ENCODE data around the gene HSPA12B.
A peak's percentile ranks its signal among the peaks of the same experiment; 100 is the strongest.

Gene HSPA12B

GRCh38 chr20:3729811-3730540, 2.5 kb upstream of the HSPA12B start:
- no peak for DNase-seq (ENCODE audit: low read depth in 2 of 2)

DNA sequence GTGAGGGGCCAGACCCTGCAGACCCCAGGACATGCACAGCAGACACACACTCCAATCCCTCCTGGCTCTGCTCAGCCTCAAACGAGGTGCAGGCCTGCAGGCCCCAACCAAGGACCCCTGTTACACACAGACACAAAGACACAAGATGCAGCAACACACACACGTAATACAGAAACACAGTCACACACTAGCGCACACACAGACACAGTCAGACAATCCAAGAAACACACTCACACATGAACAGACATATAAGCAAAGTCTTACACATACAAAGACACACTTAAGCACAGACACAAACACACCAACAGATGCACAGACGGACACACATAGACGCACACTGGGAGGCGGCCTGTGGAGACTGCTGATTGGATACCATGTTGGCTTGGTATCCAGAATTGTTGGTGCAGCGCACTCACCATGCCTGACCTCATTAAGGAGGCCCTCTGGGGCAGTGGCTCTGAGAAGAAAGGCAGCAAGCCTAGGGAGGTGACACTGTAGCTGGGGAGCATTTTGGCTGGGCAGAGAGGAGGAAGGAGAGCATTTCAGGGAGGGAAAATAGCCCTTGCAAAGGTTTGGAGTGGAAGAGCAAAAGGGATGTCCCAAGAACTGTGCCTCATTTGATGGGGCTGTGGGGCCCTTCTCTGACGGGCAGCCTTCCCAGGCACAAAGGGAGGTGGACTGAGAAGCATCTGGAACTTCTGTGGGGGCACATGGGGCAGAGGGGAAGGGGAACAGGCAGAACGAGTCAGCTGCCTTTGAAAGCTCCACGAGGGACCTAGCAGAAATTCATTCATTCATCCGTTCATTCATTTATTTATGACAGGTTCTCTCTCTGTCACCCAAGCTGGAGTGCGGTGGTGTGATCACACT, 1.4 kb upstream of the HSPA12B start:
- no peak for DNase-seq (ENCODE audit: low read depth in 2 of 2)

GRCh38 chr20:3731944-3732326, 550 bp upstream of the HSPA12B start:
- DNase-seq (ENCODE audit: low read depth in 2 of 2) = no peak

GRCh38 chr20:3733119-3733995, 872 bp downstream of the HSPA12B start:
- no peak for DNase-seq (ENCODE audit: low read depth in 2 of 2)

- no peak for DNase-seq (ENCODE audit: low read depth in 2 of 2)
Measured at GRCh38 chr20:3734111-3734843, 1.8 kb downstream of the HSPA12B start.

- no peak for DNase-seq (ENCODE audit: low read depth in 2 of 2)
Measured at GRCh38 chr20:3735768-3736167, 3.3 kb downstream of the HSPA12B start.

DNA sequence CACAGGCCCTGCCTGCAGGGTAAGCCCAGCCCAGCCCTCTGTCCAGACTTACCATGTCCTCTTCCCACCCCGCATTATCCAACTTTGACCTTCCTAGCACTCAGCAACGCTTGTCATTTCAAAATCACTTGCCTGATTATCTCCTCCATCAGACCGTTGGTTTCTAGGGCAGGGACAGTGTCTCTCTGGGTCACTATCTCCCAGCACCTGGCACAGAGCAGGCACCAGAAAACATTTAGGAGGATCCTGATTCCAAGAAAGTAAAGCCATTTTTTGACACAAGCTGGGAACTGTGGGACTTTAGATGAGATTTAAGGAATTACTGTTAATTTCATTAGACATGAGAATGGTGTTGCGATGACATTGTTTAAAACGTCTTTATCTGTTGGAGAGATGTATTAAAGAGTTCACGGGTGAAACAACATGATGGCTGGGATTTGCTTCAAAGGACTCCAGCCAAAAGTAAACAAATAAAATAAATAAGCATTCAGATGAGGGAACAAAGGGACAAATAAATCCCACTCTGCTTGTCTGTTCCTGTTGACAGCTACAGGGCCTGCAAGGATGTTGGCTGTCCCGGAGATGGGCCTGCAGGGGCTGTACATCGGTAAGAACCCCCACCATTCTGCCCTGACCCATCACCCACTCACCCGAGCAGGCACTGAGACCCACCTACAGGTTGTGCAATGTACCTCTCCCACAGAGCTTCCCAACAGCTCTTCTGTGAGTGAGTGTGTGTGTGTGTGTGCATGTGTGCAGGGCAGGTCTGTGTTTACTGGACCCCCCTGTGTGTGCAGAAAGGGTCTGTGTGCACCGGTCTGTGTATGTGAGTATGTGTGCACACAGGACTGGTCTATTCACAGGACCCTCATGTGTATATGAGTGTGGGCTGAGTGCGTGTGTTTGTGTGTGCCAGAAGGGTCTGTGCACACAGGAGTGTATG, 5.9 kb downstream of the HSPA12B start:
- DNase-seq (ENCODE audit: low read depth in 2 of 2) = no peak

- DNase-seq (ENCODE audit: low read depth in 2 of 2) = no peak
Measured at GRCh38 chr20:3739054-3739925, 6.8 kb downstream of the HSPA12B start.

DNA sequence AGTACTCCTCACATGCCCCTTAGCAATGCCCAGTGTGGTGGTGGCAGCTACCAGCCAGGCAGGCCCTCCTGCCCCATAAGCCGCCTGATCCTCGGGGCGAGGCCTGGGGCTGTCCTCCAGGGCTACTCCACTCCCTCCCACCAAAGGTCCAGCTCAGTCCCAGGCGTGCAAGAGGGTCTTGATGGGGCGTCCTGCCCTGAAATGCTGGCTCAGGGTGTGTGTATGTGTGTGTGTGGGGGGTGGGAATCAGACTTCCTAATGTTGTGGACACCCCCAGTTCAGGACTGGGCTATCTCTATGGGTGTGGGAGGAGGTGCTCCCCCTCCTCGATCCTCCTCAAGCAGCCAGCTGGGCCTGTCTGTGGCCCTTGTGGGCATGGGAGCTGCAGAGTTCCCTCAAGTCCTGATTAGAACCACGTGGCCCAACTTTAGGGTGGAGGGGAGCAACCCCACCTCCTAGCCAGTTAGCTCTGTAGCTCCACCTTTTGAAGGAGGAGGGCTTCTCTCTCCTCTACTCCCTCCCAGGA, 7.5 kb downstream of the HSPA12B start:
- DNase-seq (ENCODE audit: low read depth in 2 of 2) = no peak

DNA sequence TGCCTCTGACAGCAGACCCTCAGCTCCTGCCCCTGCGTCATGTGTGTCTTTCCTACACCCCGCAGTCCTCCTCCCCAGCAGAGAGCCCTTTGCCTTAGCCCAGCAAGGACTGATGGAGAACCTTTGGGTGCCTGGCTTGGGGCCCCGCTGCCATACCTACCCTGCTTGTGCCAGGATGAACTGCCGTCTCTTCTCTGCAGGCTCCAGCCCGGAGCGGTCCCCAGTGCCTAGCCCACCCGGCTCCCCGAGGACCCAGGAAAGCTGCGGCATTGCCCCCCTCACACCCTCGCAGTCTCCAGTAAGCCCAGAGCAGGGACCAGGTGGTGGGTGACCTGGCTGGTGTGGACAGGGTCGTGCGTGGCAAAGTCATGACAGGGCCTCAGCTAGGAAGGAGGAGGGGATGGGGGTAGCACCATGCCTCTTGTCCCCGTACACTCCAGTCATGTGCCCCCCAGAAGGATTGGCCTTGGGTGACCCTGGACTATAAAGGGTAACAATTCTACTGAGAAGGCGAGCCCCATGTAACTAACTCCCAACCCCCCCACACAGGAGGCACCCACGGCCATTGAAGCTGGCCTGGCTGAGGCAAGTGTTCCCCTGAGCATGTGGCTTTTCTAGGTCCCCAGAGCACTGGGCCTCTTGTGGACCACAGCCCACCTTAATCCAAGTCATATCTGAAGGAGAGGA, 8.3 kb downstream of the HSPA12B start:
- DNase-seq (ENCODE audit: low read depth in 2 of 2) = no peak

GRCh38 chr20:3741836-3742458, 9.5 kb downstream of the HSPA12B start:
- no peak for DNase-seq (ENCODE audit: low read depth in 2 of 2)

DNA sequence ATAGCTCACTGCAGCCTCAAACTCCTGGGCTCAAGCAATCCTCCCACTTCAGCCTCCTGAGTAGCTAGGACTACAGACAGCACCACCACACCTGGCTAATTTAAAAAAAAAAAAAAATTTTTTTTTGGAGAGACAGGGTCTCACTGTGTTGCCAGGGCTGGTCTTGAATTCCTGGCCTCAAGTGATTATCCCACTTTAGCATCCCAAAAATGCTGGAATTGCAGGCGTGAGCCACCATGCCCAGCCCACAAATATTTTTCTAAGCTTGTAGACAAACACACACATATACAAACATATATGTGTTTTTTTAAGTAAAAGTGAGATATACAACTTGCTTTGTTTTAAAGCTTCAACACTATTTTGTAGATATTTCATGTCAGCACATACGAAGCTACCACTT, 10.8 kb downstream of the HSPA12B start:
- DNase-seq (ENCODE audit: low read depth in 2 of 2) = no peak

DNA sequence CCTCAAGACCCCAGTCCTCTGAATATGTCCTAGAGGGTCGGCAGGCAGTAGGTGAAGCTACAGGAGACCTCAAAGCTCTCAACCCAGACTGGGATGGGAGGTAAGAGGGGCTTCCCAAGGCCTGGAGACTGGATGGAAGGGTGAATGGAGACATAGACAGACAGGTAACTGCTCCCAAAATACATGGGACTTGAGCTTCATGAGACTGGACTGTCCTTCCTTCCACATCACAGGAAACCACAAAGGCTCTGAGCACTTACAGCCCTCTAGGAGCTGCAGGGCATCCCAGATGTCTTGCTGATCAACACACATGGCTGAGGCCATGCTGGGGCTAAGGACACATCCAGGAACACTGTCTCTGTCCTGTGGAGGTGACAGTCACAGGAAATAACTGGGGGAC, 11.6 kb downstream of the HSPA12B start:
- DNase-seq (ENCODE audit: low read depth in 2 of 2) = no peak

- peak; percentile 66 to 70 for DNase-seq (ENCODE audit: low read depth in 2 of 2)
Measured at GRCh38 chr20:3744806-3745685, 12.6 kb downstream of the HSPA12B start.

DNA sequence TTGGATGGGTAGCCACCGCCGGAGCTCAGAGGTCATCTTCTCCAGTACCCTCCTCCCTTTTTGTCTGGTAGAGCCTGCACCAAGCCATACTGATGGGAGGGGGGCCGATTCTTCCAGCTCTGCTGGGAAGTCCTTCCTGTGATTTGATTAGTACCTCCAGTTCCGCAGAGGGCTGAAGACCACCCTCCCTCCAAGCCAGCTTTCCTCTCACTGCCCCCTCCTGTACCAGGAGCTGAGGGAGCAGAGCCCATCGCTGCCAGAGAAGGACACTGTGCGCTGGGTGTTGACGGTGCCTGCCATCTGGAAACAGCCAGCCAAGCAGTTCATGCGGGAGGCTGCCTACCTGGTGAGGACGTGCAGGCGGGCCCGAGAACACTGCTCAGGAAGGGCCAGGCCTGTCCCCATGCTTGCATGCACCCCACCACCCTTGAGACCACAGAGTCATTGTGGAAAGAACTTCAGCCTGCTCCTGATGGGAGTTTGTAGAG, 13.2 kb downstream of the HSPA12B start:
- no peak for DNase-seq (ENCODE audit: low read depth in 2 of 2)

- no peak for DNase-seq (ENCODE audit: low read depth in 2 of 2)
Measured at GRCh38 chr20:3747471-3747870, 15.0 kb downstream of the HSPA12B start.

GRCh38 chr20:3748073-3748472, 15.6 kb downstream of the HSPA12B start:
- no peak for DNase-seq (ENCODE audit: low read depth in 2 of 2)
